Measurements from ENCODE around the gene COL4A1.

COL4A1 gene

GRCh38 chr13:110291286-110291685 lies 15.7 kb downstream of the COL4A1 start:
- no peak for DNase-seq

DNA sequence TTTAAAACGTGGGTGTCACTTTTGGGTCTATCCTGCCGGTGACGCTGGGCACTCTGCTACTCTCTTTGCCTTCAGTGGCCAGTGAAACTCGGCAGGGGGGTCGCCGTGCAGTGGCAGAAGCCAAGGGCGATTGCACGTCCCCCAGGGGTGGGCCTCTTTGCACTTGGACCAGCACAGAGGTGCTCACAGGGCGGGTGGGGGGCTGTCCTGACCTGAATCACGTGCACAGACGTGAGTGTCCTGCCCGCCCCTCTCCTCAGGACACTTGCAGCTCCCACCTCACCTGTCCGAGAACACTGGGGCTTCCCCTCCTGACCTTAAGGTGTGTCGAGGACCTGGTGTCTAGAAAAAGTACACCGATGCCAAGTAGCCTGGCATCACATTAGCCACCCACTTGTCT lies 16.1 kb downstream of the COL4A1 start:
- DNase-seq: no peak

- no peak for DNase-seq
These were observed 16.8 kb downstream of the COL4A1 start for GRCh38 chr13:110290153-110290552.

GRCh38 chr13:110289661-110290060 lies 17.3 kb downstream of the COL4A1 start:
- no peak for DNase-seq

GRCh38 chr13:110289174-110289573 lies 17.8 kb downstream of the COL4A1 start:
- DNase-seq: no peak

- no peak for DNase-seq
These were observed 19.8 kb downstream of the COL4A1 start for GRCh38 chr13:110286833-110287819.

DNA sequence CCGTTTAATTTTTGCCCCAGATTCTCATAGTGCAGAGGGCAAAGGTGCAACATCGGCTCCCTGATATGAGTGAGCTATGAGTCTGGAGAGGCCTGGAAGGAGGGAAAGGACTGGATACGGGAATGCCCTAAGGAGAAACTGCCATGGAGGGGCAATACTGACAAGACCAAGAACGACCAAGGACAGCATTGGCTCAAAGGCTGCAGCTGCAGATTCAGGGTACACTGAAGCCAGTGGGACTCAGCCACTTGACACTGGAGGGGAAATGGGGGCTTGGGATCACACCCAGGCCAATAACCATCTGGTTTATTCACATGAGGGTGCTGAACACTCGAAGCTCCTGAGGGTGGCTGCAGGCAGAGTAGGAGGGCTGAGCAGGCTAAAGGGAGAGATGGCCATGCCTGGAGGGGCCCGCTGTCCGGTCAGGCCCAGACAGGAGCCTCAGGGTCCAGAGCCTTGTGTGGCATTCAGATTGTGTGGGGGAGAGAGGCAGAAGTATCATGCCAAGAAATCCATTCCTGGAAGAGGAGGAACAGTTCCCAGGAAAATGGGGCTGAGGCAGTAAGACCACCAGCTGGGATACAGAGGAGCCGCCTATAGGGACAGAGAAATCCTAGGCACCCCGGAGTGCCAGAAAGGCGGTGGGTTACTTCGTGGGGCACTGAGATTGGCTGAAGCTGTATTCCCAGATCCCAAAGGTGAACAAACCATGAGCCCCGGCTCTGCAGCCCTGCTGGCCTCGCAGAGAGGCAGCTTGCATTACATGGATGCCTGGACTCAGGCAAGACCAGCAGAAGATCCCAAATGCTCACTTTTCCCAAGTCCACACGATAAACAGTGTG lies 20.7 kb downstream of the COL4A1 start:
- DNase-seq: no peak

DNA sequence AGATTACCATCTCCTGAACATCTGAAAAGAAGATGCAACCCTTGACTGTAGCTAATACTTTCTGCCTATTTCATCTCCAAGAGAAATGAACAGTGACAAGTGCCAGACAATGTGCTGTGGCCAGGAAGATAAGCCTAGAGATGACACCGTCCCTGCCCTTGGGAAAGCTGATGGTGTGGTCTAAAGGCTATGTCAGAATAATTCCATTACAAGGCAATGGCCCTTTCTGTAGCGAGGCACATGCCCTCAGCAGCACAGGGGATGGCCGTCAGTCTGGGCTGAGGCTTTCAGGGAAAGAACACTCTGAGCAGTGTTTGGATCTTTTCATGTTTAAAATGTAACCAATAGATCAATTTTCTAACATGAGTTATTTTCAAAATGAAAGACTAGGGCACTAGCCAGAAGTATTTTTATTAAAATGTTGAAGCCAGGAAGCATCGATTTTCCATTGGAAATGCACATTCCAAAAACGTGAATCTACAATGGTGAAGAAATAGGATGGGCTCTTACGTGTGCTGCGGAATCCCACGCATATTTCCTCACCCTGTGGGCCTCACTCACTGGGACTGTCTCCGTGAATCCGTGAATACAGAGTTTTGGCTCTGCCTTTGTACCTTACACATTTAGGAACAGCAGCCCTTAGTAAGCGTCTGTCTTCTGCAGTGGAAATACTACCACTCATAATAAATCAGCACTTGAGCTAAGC lies 22.0 kb downstream of the COL4A1 start:
- no peak for DNase-seq

DNA sequence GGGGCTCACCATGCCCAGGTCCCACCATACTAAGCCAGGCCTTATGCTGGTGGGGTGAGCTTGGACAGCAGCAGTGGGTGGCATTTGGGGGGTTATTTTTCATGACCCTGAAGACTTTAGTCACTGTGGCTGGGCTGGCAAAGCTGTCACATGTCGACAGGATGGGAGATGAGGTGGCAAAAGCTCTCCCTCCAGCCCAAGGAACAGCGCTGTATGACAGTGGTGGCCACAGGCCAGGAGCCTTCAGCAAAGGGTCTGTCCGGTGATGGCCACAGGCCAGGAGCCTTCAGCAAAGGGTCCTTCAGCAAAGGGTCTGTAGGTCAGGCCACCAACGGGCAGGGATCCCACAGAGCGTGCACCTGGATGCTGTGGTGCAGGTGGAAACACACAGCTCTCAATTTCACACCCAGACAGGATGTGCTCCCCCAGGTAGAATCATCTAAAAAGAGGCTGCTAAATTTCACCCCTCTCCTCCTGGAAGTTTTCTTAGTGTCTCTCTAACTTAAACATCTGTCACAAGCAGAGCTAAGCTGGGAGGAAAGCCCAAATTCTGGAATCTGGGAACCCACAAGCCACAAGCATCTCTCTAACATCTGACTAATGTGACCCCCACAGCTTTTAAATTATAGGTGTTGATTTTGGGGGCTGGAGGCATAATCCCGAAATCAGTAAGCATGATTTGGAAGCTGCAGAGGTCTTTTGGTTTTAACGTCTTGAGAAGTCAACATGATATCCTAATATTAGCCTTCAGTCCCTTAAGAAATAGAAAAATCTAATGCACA lies 23.0 kb downstream of the COL4A1 start:
- DNase-seq: no peak

DNA sequence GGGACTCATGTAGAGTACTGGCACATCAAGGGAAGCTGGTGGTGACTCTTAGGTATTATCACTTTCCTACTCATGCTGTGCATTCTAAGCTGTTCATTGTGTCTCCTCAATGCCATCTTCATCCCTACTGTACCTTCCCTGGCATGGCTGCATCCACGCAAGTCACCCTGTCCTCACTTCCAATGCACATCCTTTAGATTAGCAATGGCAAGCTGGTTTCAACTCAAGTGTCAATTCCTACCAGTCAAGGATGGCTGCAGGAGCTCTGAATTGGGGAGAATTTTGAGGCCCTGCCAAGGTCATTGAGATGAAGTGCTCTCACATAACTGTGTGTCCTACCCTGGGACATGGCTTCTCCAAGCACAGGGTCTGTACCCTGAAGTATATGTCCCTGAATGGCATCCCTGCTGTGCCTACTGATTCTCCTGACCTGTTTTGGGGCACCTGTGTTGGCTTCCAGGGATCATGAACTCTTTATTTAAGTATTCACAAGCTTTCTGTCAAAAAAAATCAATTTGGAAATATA lies 24.6 kb downstream of the COL4A1 start:
- no peak for DNase-seq

DNA sequence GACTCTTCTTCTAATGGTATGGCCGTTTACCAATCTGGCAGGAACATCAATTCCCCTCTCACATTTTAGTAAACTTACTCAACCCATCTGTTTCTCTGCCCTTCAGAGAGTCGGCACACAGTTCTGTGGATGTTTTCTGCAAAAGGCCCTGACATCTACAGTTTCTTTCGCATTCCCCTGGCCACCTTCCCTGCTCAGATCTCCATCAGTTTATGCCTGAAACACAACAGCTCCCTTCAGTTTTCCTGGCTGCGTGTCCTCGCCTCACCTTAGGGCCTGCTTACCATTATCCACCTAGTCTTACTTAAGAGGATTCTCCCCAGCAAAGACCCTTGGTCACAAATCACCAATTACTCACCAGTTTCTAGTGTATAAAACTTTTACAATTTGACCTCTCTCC lies 25.2 kb downstream of the COL4A1 start:
- DNase-seq: no peak

- DNase-seq: no peak
These were observed 25.8 kb downstream of the COL4A1 start for GRCh38 chr13:110280985-110281688.

DNA sequence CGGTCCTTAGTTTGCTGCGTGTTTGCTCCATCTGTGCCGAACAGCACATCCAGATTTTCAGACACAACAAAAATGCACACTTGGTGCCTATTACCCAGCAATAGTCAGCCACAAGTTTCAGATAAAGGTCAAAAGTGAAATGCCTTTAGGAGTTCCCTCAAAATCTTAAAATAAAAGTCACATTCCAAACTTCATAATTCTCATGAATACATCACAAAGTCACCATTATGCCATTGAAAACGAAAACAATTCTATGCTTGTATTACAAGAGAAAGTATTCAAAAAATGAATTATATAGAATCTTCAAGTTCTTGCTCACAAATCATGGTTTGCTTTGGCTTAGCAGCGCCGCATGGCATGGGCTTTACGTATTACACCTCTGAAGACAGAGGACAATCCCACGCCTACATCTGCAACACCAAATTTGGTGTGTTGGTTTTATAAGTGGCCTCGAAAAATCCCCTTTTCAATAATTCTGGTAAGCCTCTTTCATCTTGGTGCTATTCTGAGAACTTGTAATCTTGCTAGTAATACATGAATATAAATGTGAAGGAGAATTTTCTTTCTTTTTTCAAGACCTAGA lies 26.6 kb downstream of the COL4A1 start:
- no peak for DNase-seq

DNA sequence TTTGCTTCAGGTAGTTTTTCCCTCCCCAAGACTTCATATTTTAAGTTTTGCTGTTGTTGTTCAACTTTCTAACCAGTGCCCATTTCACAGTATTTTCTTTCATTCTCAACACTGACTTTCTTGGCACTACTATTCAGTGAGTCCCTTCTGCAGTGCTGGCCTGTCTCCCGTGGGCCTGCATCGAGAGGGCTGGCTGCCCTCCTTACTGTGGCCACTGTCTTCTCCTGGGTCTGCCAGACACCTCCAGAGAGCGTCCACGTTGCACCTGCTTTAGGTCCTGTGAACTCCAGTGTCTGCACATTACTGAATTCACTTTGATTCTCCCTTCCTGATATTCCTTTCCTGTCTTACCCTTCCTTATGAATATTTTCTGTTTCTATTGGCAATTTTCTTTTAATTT lies 27.3 kb downstream of the COL4A1 start:
- DNase-seq: no peak

GRCh38 chr13:110278859-110279258 lies 28.1 kb downstream of the COL4A1 start:
- DNase-seq: no peak

GRCh38 chr13:110277357-110277975 lies 29.5 kb downstream of the COL4A1 start:
- no peak for DNase-seq

DNA sequence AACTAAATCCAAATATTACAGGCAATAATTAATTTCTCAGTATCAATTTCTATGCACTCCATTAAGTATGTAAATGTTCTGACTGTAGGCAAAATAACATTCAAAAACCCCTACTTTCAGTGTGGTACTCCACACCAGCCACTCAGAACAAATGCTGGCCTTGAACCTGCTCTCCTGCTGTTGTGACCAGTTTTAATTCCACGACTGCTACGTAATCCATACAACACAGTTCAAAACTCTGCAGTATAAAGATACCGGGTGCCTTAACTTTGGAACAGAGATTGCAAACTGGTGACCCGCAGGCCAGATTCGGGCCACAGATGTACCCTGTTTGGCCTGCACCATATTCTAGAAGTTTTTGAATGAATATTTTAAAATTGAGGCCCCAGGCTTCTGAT lies 30.4 kb downstream of the COL4A1 start:
- DNase-seq: no peak

DNA sequence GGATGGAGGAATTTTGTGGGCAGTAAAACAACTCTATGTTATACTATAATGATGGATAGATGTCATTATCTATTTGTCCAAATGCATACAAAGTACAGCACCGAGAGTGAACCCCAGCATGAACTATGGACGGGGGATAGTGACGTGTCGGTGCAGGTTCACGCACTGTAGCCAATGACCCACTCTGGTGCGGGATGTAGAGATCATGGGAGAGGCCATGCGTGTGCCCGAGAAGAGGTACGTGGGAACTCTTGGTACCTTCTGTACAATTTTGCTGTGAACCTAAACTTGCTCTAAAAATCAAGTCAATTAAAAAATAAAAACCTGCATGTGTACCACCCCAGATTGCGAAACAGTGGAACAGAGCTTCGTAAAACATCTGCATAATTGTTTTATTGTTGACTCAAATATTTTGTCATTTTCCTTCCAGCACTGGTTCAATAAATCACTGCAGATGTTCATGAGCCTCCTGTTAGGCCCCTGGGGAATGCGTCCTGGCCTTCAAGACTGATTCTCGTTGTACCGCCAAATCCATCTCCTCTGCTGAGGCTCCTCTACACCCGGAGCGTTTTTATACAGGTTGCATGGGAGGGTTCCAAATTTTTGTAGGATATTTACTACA lies 30.9 kb downstream of the COL4A1 start:
- no peak for DNase-seq

- DNase-seq: no peak
These were observed 32.3 kb downstream of the COL4A1 start for GRCh38 chr13:110274687-110275086.

- DNase-seq: no peak
These were observed 33.7 kb downstream of the COL4A1 start for GRCh38 chr13:110273254-110273653.
